ENCODE results near the gene ARHGEF12.

Gene ARHGEF12

DNA sequence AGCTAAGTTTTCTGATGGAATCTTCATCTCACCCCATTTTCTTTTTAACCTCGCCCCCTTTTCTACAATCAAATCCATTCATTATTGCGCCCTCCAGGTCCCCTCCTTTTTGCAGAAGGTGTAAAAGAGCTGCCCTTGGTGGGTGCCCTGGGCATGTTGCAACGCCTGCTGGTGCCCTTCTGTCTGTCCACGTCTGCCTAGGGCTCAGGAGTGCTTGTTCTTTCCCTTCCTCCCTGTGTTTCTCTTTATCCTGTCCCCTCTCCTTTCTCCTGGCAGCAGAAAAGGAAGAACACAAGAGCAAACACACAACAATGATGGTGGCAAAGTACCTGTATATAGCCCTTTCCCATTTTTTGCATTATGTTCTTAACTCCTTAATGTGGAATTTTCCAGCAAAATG is 17.3 kb upstream of the ARHGEF12 start:
- DNase-seq, result no peak

DNA sequence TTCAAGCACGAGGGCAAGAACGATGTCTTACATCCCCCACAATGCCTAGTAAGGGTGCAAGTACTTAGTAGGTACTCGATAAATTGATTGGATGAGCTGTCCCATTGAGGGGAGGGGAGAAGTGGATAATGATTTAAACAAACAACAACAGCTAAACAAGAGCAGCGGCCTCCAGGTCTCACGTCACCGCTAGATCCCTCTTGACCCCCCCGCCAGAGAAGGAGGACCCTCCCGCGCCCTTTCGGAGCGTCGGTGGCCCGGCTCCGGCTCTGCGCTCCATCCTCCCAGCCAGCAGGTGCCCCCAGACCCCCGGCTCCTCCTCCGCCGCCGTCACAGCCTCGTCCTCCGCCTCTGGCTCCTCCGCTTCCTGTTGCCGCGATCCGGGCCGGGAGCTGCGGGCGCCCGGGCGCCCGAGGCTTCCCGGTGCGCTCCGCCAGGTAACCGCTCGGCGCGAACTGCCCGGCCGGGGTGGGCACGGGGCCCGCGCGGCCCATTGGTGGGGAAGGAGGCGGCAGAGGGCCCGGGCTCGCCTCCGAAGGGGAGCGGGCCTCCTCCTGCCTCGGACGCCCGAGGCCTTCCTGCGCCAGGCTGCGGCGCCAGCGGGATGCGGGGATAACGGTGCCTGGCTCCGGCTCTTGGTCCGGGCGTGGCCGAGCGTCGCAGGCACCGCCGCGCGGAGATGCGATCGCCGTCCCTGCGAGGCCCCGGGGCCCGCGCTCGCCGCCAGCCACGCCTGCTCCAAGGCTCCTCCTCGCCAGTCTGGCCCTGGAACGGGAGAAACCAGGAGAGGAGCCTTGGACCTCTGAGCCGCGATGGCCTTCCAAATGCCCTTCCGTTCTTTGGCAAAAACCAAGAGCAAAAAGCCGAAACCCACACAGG is 11.0 kb upstream of the ARHGEF12 start, which contains the start of gene TLCD5:
Gene TLCD5 (plus strand): TSS at position 368 of the 879 bp plus-strand sequence. CDS start 2,143 bp downstream, outside the sequence.
- peak; percentile 8 to 24 for DNase-seq

DNA sequence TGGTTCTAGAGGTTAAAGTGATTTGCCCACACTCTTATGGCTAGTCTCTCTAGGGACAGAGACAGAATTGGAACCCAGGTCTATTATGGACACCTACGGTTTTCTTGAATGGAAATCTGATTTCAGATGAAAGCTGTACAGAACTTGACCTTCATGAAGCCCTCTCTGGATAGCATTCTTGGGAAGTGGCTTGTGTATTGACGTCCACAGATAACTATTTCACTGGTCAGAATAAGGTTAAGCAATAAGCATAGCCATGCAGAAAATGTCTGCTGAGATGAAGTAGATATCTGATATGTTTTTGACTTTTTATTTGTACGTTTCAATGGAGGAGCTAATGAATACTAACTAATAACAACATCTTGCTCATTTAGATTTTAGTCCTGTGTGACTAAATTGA is 10.0 kb upstream of the ARHGEF12 start:
- no peak for DNase-seq

DNA sequence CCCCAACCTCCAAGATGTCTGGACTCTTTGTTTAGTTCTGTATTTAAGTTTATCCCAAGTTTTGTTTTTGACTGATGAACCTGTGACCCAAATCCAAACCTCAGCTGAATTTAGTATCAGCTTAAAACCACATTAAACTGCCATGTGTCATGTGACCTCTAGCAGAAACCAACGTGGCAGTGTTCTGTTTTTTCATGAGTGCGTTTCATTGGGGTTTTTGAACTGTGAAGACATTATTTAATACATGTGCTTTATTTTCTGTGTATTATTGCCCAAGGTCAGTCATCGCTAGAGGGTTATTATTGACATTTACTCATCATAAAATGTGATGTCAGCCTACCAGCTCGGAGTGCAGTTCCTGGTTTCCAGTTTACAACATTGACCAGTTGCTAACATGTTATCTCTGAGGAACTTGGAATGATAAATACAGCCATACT is 9.3 kb upstream of the ARHGEF12 start:
- DNase-seq, result no peak

DNA sequence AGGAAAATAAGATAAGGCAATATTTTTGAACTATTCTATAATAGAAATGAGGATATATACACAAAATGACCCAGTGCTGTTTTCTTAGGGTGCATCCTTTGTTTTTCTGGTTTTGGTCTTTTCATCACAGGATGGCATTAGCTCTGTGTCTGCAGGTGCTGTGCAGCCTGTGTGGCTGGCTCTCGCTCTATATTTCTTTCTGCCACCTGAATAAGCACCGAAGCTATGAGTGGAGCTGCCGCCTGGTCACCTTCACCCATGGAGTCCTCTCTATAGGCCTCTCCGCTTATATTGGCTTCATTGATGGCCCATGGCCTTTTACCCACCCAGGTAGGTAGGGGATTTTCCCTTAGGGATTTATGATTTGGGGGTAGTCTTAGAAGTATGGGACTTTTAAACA is 8.9 kb upstream of the ARHGEF12 start:
- DNase-seq, result no peak

DNA sequence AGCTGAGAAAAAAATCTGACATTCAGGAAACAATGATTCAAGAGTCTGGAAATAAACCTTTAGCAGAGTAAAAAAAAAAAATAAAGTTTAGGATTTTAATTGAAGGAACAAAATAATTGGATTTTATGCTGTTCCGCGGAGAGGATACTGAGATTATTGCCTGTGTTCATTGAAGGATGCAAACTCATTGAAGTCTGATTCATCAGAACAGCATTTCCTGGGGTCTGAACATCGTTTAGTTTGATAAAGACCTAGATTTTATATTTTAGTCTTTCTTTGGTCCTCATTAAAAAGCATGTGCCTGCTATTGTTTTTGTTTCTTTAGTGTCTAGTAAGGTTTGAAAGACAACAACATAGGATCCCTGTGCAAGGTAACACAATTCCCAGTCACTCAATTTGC is 6.7 kb upstream of the ARHGEF12 start:
- no peak for DNase-seq

DNA sequence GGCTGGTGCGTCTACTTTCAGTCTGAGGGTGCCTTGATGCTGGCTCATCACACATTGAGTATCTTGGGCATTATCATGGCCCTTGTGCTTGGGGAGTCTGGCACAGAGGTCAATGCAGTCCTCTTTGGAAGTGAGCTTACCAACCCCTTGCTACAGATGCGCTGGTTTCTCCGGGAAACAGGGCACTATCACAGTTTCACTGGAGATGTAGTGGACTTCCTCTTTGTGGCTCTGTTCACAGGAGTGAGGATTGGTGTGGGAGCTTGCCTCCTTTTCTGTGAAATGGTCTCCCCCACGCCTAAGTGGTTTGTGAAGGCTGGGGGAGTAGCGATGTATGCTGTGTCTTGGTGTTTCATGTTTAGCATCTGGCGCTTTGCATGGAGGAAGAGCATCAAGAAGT is 6.2 kb upstream of the ARHGEF12 start:
- no peak for DNase-seq

DNA sequence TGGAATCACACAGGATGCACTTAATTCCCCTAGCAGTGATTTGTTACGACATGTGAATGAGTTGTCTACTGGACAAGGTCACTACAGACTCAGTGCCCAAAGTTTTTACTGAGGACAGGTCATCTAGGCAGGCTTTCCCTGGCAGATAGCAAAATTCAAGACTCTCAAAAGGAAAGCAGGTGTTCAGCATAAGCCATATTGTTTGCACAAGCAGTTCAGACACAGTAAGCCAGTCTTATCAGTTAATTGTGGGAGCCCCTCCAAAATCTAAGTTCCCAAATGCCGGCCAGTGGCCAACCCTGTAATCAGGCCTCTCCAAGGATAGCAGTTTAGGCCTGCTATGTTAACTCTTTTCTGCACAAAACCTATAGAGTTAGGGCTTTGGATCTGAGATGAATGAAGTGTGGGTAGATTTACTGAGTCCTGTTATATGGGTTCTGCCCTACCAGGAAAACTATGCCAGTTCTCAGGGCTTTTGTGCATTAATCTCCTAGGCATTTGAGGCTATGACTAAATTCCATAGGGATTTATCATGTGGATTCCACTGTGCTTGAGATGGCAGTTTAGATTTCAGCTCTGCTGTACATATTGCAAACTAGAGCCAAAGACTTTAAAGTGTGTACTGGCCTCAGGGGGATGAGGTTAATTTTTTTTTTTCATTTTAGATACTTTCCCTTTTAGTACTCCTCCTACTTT is 4.8 kb upstream of the ARHGEF12 start:
- DNase-seq, result no peak

DNA sequence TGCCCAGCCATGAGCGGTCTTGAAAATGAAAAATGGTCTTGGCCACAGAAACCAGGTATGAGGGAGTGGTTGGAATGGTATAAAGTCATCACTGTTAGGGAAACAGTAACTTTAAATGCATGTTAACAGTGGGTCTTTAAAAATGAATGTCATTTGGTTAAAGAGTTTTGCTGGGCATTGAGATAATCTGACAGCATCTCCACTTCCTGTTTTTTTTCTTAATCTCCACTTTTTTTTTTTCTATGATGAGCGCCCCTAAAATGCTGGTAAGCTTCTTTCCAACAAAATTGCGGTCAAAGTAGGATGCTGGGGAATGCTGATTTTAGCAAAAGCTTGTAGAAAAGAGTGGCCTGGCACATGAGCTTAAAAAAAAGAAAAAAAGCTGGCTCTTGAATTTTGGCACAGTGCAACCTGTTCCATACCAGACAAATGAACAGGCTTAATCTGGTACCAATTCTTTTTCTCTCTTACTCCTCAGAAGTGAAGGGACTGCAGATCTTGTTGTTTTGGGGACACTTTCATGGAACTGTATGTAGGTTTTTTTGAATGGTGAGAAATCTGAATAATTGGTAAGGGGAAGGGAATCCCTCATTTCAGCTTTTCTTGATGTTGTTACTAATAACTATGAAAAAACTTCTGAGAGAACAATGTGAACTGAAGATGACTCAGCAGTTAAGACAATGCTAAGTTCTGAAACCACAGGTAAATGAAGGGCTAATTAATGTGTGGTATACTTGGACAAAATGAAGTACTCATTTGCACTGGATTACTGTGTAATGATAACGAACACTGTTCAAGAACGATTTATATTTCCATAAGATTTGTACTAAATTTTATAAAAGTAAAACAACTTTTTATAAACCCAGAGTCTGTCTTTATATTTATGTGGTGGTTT is 3.1 kb upstream of the ARHGEF12 start:
- DNase-seq, result no peak

DNA sequence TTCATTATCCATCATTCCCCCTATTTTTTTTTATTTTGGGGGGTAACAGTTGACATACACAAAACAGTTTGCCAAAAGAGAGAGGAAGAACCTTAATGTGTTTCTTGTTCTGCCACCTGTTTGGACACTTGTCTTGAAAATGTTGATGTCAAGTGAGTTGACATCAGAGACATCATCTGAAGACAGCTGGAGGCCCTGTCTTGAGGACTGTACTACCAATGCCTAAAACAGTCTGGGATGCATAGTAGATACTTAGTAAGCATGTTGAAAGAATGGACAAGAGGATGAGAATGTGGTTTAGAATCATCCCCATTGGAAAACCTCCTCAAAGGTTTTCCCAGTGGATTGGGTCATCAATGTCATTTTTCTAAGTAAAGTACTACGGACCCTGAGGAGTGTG is 2.4 kb upstream of the ARHGEF12 start:
- no peak for DNase-seq

DNA sequence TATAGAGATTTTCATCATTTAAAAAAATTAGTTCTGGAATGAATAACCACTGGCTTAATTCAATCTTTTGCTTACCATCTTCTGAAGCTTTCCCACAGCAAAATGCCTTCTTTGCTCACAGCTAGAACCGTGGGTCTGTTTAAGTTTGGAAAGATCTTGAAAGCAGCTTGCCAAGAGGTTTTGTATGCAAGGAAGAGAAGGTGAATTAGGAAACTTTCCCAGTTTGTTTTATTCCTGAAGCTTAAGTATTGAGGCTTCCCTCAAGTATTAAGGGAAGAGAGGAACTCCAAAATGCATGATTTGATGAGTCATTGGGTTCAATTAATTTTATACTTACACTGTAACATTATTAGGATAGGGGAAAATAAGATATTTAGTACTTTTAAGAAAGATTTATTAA is 1.9 kb upstream of the ARHGEF12 start:
- DNase-seq, result no peak

DNA sequence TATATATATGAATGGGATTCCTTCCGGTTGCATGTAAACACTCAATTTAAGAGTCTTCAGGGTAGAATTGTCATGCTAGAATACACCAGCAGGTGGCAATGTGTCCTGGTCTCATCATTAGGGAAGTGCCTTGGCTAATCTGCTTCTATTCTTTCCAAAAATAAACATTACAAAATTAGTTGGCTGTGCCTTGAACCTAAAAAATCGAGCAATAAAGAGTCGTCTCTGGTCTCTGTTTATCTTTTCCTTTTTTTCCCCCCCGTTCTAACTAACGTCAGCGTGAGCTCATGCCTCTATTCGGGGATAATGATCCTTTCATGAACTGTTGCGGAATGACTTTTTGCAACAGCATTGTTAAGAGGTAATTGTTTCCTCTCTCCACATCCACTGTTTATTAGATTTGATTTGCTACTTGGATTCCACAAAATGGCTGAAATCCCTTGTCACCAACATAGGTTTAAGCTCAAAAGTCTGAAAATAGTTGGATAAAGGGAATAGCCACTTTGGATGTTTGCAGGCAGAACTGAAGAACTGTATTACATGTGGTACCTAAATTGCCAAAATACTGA is 1.2 kb upstream of the ARHGEF12 start:
- peak; percentile 45 to 79 for DNase-seq

DNA sequence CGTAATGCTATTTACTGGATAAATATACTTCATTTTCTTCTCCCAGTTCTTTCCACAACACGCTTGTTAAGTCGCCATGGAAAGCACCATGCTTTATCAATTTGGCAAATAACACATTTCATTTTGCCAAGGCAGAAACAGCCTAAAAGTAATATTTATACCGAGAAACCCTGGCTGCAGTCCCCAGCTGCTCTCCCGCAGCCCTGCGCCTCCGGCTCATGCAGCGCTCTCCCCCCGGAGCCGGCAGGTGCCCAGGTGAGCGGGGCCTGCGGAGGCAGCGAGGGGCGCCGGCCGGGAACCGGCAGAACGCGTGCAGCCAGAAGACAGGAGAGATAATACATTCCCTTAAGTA is 681 bp upstream of the ARHGEF12 start:
- peak; percentile 20 to 33 for DNase-seq

DNA sequence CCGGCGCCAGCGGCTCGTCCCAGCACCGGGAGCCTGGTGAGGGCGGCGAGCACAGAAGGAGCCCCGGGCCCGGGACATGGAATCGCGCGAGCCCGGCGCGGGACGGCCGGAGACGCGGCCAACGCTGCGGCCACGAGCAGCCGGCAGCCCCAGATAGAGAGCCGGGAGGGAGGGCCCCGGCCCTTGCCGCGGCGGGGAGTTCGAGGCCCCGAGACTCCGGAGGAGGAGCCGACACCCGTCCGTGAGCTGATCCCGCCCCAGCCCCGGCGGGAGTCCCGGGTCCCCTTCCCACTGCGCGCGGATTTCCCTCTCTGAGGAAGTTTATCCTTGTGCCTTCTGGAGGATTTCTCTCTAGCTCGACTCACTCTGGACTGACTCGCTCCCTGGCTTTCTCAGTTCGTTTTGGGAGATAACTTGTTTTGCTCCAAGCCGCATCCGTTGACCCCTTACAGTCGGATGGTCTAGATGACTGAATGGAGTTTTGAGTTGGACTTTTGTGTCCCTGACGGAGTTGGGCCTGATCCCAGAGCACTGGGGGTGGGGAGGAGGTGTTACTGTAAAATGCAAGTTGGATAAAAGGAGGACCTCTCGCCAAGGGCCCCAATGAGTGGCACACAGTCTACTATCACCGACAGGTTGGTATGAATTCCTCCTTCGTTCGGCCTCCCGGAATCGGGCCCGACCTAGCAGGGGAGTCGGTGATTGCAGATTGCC is 585 bp downstream of the ARHGEF12 start:
- DNase-seq, result peak in 1 of 2 donors; percentile 5

DNA sequence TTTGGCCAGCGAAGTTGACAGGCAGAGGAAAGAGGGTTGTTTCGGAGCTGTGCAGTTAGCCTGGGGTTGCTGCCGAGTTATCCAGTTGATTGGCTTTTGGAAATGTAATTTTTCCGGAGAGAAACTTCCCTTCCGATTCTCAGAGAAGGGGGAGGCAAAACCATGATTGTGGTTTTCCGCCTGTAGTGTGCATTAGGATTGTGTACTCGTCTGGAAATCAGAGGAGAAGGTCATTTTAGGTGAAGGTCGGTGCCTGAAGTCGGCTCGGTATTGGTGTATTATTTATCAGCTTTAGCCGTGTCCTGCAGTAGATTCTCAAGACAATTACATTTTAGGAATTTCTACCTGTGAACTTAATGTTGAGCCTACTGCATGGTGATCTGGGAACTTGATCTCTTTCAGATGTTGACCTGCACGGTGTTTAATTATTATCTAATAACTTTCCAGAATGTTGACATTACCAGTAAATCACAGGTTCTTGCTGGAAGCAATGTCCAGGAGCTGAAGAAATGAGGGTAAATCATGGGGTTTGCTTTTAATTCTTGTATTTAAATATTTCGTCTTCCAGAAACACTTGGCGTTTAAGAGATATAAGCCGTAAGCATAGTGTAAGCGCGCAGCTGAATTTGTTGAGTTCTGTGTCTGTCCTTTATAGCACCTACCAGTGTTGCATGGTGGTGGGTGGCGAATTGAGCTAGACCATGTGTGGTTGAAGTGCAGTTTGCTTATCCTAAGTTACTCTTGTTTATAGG is 1.3 kb downstream of the ARHGEF12 start:
- peak in 1 of 2 donors; percentile 18 for DNase-seq

DNA sequence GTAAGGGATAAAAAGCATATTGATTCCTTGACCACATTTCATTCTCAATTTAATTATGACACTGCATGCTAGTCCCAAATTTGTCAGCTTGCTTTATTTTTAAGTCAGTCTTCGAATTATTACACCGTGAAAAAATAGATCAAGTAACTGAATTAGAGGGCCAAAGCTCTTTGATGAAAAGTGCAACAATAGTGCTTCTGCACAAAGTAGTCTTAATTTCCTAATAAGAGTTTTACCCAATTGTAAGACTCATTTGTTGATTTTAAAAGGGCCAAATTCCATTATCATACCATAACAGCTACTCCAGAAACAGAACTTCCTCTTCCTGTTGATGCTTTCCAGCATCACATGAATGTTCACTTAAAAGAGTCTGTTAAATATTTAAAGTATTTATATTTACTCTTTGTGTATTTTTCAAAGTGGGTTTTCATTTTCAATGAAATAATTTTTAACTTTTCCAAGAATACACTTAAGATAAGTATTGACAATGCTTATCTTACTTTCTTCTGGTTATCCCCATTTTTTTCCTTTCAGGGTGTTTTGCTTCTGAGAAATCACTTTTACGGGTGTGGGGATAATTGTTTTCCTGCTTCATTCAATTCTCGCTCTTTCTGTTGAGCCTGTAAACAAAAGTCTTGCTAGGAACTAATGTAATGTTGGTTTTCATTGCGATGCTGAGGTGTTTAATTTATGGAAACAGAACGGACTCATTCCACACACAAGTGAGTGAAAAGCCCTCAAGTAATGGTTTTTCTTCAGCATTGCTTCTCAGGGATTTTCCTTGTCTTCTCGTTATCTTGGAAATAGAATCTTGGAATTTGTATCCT is 2.1 kb downstream of the ARHGEF12 start:
- DNase-seq, result no peak

DNA sequence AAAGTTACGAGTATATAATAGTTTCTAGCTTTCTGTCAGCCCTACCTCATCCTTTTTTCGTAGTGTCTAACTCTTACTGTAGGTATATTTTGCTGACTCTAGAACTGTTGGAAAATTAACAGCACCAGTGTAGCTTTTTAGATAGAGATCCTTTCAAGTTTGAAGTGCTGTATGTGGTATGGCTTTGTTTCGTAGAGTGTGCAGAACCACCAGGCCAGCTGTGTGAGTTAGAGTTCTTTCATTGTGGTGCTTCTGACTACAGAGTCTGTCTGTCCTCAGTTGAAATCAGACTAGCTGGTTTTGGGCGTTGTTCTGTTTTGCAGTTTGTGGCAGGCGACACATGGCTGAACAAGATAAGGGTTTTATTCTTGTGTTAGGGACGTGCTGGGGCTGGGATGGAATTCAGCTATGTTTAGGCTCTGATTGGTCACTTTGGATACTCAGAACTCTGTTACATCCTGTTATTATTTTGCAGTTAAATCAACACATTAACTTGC is 3.2 kb downstream of the ARHGEF12 start:
- no peak for DNase-seq

DNA sequence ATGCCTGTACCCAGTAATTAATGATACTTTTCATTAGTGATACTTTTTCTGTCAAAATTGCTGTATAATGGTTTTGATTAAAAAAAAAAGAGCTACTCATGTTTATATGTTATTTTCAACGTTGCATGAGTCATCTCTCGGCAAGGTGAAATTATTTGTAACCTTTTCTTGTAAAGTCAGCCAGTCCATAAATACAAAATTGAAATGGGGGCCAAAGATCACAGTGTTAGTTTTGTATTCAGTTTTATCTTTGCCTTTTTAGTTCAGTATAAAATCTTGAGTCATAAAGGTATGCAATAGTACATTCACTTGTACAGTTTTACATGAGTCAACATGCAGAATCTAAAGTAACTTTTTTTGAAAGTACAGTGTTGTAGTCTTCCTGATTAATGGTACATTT is 4.3 kb downstream of the ARHGEF12 start:
- DNase-seq, result no peak

DNA sequence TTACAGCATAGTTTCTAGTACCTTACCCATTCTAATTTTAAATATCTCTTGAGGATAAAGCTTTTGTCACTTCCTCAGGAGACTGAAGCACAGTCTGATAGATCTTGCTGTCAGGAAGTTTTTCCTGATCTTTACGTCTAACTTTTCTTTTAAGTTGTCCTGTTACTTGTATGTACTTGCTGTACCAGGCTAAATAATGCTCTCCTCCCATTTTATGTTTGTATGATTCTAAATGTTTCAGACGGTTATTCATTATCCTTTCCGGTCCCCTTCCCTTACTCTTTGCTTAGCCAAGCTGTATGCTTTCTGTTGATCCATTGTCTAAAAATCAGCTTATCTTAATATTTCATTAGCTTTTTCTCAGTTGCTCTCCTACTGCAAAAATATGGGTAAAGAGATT is 6.0 kb downstream of the ARHGEF12 start:
- no peak for DNase-seq

DNA sequence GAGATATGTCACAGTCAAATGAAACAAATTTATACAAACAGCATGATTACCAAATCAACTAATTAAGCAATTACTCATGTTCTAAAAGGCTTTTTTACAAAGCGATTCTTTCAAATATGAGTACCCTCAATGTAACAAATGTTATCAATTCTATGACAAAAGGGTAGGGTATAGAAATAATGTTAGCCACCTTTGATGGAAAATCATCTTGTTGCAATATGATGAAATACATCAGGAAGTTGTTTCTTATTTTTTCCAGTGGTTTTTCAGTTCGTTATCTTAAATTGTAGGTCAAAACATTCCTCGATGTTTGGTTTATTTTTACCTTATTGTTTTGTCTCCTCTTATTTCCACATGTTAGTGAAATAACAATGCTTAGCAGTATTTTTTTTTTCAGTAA is 6.5 kb downstream of the ARHGEF12 start:
- DNase-seq, result no peak
